ENCODE data around the gene SLC27A5.

GRCh38 chr19:58520257-58520599 lies 8.4 kb upstream of the SLC27A5 start:
- TF ChIP-seq ZNF704 (tag by site-specific recombination; IDR thresholded peaks at IDR 0.05): no peak
- no peak for TF ChIP-seq CTCF (tag by site-specific recombination; IDR thresholded peaks at IDR 0.05)
- no peak for TF ChIP-seq ZNF324 (tag by site-specific recombination; IDR thresholded peaks at IDR 0.05)
- TF ChIP-seq REST (tag by site-specific recombination; IDR thresholded peaks at IDR 0.05): no peak
- TF ChIP-seq KLF16 (tag by site-specific recombination; IDR thresholded peaks at IDR 0.05): no peak
- no peak for TF ChIP-seq ZNF23 (tag by site-specific recombination; IDR thresholded peaks at IDR 0.05; ENCODE audit: borderline replicate concordance)
- TF ChIP-seq PBX3 (CRISPR knock-in tag; IDR thresholded peaks at IDR 0.05): no peak
- TF ChIP-seq ZNF274 (IDR thresholded peaks at IDR 0.05; ENCODE audit: low read length): no peak
- no peak for TF ChIP-seq ZNF274 (tag by site-specific recombination; IDR thresholded peaks at IDR 0.05; ENCODE audit: borderline replicate concordance)
- TF ChIP-seq, protein P1, sequence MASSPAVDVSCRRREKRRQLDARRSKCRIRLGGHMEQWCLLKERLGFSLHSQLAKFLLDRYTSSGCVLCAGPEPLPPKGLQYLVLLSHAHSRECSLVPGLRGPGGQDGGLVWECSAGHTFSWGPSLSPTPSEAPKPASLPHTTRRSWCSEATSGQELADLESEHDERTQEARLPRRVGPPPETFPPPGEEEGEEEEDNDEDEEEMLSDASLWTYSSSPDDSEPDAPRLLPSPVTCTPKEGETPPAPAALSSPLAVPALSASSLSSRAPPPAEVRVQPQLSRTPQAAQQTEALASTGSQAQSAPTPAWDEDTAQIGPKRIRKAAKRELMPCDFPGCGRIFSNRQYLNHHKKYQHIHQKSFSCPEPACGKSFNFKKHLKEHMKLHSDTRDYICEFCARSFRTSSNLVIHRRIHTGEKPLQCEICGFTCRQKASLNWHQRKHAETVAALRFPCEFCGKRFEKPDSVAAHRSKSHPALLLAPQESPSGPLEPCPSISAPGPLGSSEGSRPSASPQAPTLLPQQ (tag by site-specific recombination; IDR thresholded peaks at IDR 0.05): no peak
- TF ChIP-seq ZBTB49 (tag by site-specific recombination; IDR thresholded peaks at IDR 0.05; ENCODE audit: low read depth): no peak
- no peak for TF ChIP-seq ZFHX2 (tag by site-specific recombination; conservative IDR thresholded peaks at IDR 0.05)
